Mucosa of descending colon (tissue), 3 donors: Measurements from ENCODE around the gene CCT6A. TPM values are rescaled to one million over a fixed set of nuclear protein-coding genes. Genes with fewer than 3 reads are reported as not detected.
"Not testable (repeated sequence)": the region's sequence is repeated elsewhere in the genome, so short reads cannot be mapped to it uniquely, and the experiment has no call there.

ENCODE experiments used
- ATAC-seq: fragments of 200-7000 bp; cut with Tn5 transposase; one replicate; pipeline ENCODE4 v1.9.1; 2020; ENCODE audit warnings: mild to moderate bottlenecking, moderate library complexity
- DNase-seq, 3 donors: peaks; one replicate each; pipeline ENCODE4 v3.0.0-alpha.2; 2020
- H3K36me3 ChIP-seq: fragments of 200-600 bp; one replicate; pipeline ENCODE4 v1.8.0; 2021; ENCODE audit warnings: low read depth, mild to moderate bottlenecking
- H3K4me1 ChIP-seq: fragments of 200-600 bp; one replicate; pipeline ENCODE4 v1.8.0; 2021; ENCODE audit warnings: low read depth, mild to moderate bottlenecking
- H3K4me3 ChIP-seq: fragments of 200-600 bp; one replicate; pipeline ENCODE4 v1.8.0; 2021; ENCODE audit warnings: mild to moderate bottlenecking
- H3K9me3 ChIP-seq: fragments of 200-600 bp; one replicate; pipeline ENCODE4 v1.8.0; 2021; ENCODE audit warnings: mild to moderate bottlenecking
- CTCF ChIP-seq: fragments of 200-600 bp; IDR thresholded peaks from one replicate; pipeline ENCODE4 v1.8.0; 2022; ENCODE audit warnings: antibody characterized with exemption, mild to moderate bottlenecking
- intact Hi-C, 2 donors: fragments of 100-400 bp; cut with DNase I in 1 of 2; cut with micrococcal nuclease in 1 of 2; formaldehyde crosslinking; loops; one replicate each; pipeline versions ENCODE4 v1.11.0 to v1.11.1; 2022; cut with DNase I, micrococcal nuclease
- total RNA-seq, 3 donors: library from RNA; stranded (reverse); fragmentation: NEBNext Ultra II Directional in 2 of 3; extraction: Animal tissue kit (Norgen Biotek cat#: 25700) in 2 of 3; gene quantifications; one replicate each; pipeline versions ENCODE4 v1.2.1 to v1.2.4, GENCODE V29; 2021 to 2023
- donor health status: DM: no; HTN: no; CAD: no; lungs with moderate emphysema.
- donor health status: DM: no; HTN: no; CAD: no.
- donor health status: DM: no; HTN: yes; CAD: no.

Gene CCT6A
- total RNA-seq, 3 donors from 2014 or later: 62.7 to 92.1 (median 83.4) TPM

DNA sequence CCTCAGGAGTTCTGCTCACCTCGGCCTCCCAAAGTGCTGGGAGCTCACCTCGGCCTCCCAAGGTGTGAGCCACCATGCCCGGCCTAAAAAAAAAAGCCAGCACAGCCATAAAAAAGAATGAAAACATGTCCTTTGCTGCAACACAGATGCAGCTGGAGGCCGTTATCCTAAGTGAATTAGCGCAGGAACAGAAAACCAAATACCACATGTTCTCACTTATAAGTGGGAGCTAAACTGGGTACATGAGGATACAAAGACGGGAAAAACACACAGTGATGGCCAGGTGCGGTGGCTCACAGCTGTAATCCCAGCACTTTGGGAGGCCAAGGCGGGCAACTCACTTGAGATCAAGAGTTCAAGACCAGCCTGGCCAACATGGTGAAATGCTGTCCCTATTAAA is 21.2 kb upstream of the CCT6A start:
- H3K9me3 ChIP-seq: no peaks in the 10 kb centered on the region

GRCh38 chr7:56031556-56031955 is 20.0 kb upstream of the CCT6A start:
- H3K4me1 ChIP-seq, H3K9me3 ChIP-seq, intact Hi-C loops, H3K4me3 ChIP-seq, ATAC-seq, H3K36me3 ChIP-seq: not testable (repeated sequence)
- DNase-seq: peak in 1 of 3 donors; percentile 7

More for the DNA sequence above, 21.2 kb upstream of the CCT6A start:
- no peak overlapping the region for H3K4me3 ChIP-seq
- no peak for ATAC-seq
- H3K4me1 ChIP-seq: peaks cover 4% of the 10 kb centered on the region
- intact Hi-C loops: no loop called here
- no peaks in the 10 kb centered on the region for H3K36me3 ChIP-seq
- TF ChIP-seq CTCF: no peak
- DNase-seq: no peak

DNA sequence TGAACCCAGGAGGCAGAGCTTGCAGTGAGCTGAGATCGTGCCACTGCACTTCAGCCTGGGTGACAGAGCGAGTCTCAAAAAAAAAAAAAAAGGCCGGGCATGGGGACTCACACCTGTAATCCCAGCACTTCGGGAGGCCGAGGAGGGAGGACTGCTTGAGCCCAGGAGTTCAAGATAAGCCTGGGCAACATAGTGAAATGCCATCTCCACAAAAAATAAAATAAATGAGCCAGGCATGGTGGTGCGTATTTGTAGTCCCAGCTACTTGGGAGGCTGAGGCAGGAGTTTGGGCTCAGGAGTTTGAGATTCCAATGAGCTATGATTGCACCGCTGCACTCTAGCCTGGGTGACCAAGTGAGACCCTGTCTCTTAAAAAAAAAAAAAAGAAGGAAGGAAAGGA is 19.0 kb upstream of the CCT6A start:
- H3K4me1 ChIP-seq, H3K36me3 ChIP-seq, ATAC-seq, intact Hi-C loops, H3K4me3 ChIP-seq, H3K9me3 ChIP-seq: not testable (repeated sequence)
- peak in 1 of 3 donors; percentile 4 for DNase-seq

GRCh38 chr7:56033671-56034432 is 17.7 kb upstream of the CCT6A start:
- no peaks in the 10 kb centered on the region for H3K9me3 ChIP-seq
- DNase-seq (peak; percentile 70 to 81 (median 75)), ATAC-seq (peak; percentile 88)
- TF ChIP-seq CTCF: no peak
- H3K4me1 ChIP-seq: peaks cover 4% of the 10 kb centered on the region
- no peaks in the 10 kb centered on the region for H3K36me3 ChIP-seq
- intact Hi-C loops: no loop called here
- H3K4me3 ChIP-seq: peak overlapping the region; percentile 40

DNA sequence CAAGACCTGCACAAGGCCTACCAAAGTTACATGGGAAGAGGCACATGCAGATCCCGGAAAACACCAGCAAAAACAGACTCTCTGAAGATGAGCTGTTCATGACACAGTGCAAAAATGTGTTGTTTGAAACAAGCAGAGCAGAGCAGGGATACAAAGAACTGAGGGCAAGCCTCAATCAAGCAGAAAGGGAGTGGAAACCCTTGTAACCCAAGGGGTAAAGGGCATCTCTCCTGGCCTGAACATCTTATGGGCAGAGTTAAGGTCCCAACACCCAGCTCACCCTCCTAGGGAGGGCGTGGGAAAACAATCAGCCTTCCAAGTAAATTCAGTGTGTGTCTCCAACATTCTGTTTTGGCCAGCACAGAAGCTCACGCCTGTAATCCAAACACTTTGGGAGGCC is 10.8 kb upstream of the CCT6A start:
- ATAC-seq: no peak
- no peaks in the 10 kb centered on the region for H3K4me1 ChIP-seq
- no peak for TF ChIP-seq CTCF
- H3K36me3 ChIP-seq: no peaks in the 10 kb centered on the region
- DNase-seq: peak in 1 of 3 donors; percentile 7
- H3K9me3 ChIP-seq: no peaks in the 10 kb centered on the region
- intact Hi-C loops: no loop called here
- H3K4me3 ChIP-seq: no peak overlapping the region

- H3K9me3 ChIP-seq, intact Hi-C loops, H3K4me3 ChIP-seq, DNase-seq, H3K36me3 ChIP-seq, ATAC-seq: not testable (repeated sequence)
- H3K4me1 ChIP-seq: peaks cover 30% of the 10 kb centered on the region
Observed at GRCh38 chr7:56045758-56046157, 5.8 kb upstream of the CCT6A start.

GRCh38 chr7:56046721-56047445 is 4.7 kb upstream of the CCT6A start:
- ATAC-seq: no peak
- no peak for TF ChIP-seq CTCF
- H3K36me3 ChIP-seq: peaks cover 4% of the 10 kb centered on the region
- H3K4me3 ChIP-seq: no peak overlapping the region
- H3K4me1 ChIP-seq: peaks cover 33% of the 10 kb centered on the region
- intact Hi-C loops: no loop called here
- no peak for DNase-seq
- no peaks in the 10 kb centered on the region for H3K9me3 ChIP-seq

DNA sequence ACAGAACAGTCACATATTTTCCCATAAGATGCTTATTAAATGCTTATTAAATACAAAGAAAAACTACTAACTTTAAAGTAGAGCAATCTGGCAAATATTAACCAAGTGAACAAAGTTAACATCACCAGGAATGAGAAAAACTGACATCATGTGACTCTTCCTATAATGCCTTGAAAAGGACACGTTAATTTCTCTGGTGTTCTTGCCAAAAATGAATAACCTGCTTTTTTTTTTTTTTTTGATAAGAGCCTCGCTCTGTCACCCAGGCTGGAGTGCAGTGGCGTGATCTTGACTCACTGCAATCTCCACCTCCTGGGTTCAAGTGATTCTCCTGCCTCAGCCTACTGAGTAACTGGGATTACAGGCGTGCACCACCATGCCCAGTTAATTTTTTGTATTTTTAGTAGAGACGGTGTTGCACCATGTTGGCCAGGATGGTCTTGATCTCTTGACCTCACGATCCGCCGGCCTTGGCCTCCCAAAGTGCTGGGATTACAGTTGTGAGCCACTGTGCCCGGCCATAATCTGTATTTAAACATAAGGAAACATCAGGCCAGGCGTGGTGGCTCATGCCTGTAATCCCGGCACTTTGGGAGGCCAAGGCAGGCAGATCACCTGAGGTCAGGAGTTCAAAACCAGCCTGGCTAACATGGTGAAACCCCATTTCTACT is 4.0 kb upstream of the CCT6A start:
- H3K4me3 ChIP-seq, ATAC-seq, H3K9me3 ChIP-seq, intact Hi-C loops, H3K36me3 ChIP-seq, DNase-seq: not testable (repeated sequence)
- H3K4me1 ChIP-seq: peaks cover 34% of the 10 kb centered on the region
